ENCODE data around the gene CAMK1D.

DNA sequence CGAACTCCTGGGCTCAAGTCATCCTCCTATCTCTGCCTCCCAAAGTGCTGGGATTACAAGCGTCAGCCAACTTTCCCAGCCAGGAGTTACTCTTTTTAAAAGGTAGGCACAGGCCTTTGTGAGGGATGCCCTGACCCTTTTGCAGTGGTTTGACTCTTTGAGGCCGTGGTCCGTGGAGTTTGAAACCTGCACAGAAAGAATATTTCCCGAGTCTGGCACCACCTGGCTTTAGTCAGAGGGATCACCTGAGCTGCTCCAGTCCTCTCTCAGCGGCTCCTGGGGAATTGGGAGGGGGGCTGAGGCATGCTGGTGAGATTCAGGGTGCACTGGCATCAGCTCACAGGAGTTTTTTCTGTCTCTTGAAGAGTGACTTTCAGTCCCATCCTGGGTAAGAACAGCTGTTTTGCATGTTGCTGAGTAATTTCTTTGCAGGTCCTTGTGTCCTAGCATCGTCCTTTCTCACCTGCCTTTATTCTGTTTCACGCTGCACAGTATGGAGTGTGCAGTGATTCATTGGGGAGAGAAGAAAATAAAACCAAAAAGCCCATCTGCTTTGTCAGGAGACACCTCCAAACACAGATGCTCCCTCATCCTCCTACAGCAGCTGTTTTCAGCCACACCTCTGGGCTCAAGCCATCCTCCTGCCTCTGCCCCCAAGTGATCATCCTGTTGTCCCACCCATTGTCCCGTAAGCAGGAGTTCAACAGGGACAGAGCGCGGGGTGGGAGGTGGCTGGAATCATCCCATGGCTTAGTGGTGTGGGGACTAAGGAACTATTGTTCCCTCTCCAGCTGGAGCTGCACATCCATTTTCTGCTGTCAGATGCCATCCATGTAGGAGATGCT is 284.7 kb downstream of the CAMK1D start:
- no peak for TF ChIP-seq POLR2A (IDR thresholded peaks at IDR 0.05)
- TF ChIP-seq POLR2AphosphoS5 (IDR thresholded peaks at IDR 0.05), result no peak
- TF ChIP-seq, protein P1, sequence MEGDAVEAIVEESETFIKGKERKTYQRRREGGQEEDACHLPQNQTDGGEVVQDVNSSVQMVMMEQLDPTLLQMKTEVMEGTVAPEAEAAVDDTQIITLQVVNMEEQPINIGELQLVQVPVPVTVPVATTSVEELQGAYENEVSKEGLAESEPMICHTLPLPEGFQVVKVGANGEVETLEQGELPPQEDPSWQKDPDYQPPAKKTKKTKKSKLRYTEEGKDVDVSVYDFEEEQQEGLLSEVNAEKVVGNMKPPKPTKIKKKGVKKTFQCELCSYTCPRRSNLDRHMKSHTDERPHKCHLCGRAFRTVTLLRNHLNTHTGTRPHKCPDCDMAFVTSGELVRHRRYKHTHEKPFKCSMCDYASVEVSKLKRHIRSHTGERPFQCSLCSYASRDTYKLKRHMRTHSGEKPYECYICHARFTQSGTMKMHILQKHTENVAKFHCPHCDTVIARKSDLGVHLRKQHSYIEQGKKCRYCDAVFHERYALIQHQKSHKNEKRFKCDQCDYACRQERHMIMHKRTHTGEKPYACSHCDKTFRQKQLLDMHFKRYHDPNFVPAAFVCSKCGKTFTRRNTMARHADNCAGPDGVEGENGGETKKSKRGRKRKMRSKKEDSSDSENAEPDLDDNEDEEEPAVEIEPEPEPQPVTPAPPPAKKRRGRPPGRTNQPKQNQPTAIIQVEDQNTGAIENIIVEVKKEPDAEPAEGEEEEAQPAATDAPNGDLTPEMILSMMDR (IDR thresholded peaks at IDR 0.05), result no peak
- TF ChIP-seq EP300 (IDR thresholded peaks at IDR 0.05; ENCODE audit: low read depth), result no peak
